Measurements from ENCODE around the gene CTNNA2. TPM values are rescaled to one million over a fixed set of nuclear protein-coding genes. Genes with fewer than 3 reads are reported as not detected.

Gene CTNNA2
- total RNA-seq, 1 experiment from 2014 or later = 5.5 TPM

- no peaks in the 10 kb centered on the region for H3K23me2 ChIP-seq (ENCODE audit: insufficient read length, low read depth, low read length, poor library complexity, severe bottlenecking)
These were observed 868.8 kb downstream of the CTNNA2 start for GRCh38 chr2:80381666-80382065.

More at GRCh38 chr2:80381666-80382065, 868.8 kb downstream of the CTNNA2 start:
- H3K4me3 Mint-ChIP-seq = no peak overlapping the region
- Histone ChIP-seq H3K23ac (ENCODE audit: insufficient read length, low read depth, low read length) (no peak overlapping the region), H2BK5ac (ENCODE audit: insufficient read length, low read length) (no peak overlapping the region), H3T11ph (ENCODE audit: low read length) (no peak overlapping the region), H3K9me3 (ENCODE audit: control insufficient read depth, low read depth, low read length) (no peaks in the 10 kb centered on the region), H3K4me2 (ENCODE audit: insufficient read depth, insufficient read length, low read length) (no peak overlapping the region), H3K14ac (ENCODE audit: insufficient read depth, low read length) (no peak overlapping the region), H2BK120ac (ENCODE audit: low read depth, low read length, poor library complexity, severe bottlenecking) (no peak overlapping the region), H3K4ac (ENCODE audit: low read depth, low read length) (no peak overlapping the region), H2BK12ac (ENCODE audit: insufficient read length, low read depth, low read length) (no peak overlapping the region), H2AK5ac (ENCODE audit: insufficient read length, low read length) (no peak overlapping the region), H3K9ac (ENCODE audit: extremely low read depth, insufficient read length, low read length) (no peak overlapping the region), H4K91ac (ENCODE audit: insufficient read length, low read depth, low read length) (no peak overlapping the region), H4K5ac (ENCODE audit: insufficient read length, low read depth, low read length) (no peak overlapping the region), H3K4me1 (ENCODE audit: insufficient read depth, low read length) (no peaks in the 10 kb centered on the region), H4K20me1 (ENCODE audit: control insufficient read depth, insufficient read depth, insufficient read length) (no peaks in the 10 kb centered on the region), H3K27ac (ENCODE audit: insufficient read length, low read depth, low read length) (no peak overlapping the region), H2BK15ac (ENCODE audit: low read depth, low read length) (no peak overlapping the region), H3K56ac (ENCODE audit: insufficient read length, low read depth, low read length) (no peak overlapping the region), H2AFZ (ENCODE audit: low read length) (no peak overlapping the region), H2BK20ac (ENCODE audit: low read depth, low read length, poor library complexity, severe bottlenecking) (no peak overlapping the region), H3K79me1 (ENCODE audit: insufficient read depth, low read depth, low read length, poor library complexity, severe bottlenecking) (no peaks in the 10 kb centered on the region), H3K18ac (ENCODE audit: insufficient read length, low read depth, low read length) (no peak overlapping the region), H3K27me3 (ENCODE audit: insufficient read depth, low read length) (no peaks in the 10 kb centered on the region), H3K79me2 (ENCODE audit: insufficient read depth, low read length) (no peaks in the 10 kb centered on the region), H4K8ac (replicated peaks; ENCODE audit: insufficient read length, low read depth, low read length) (no peak overlapping the region)
- H3K36me3 Mint-ChIP-seq (ENCODE audit: insufficient read depth in 1 of 3, low read depth in 3 of 3) = no peaks in the 10 kb centered on the region
- TF ChIP-seq CTCF (conservative IDR thresholded peaks at IDR 0.05) = no peak
- no peak overlapping the region for H3K27ac Mint-ChIP-seq
- H3K4me1 Mint-ChIP-seq = no peaks in the 10 kb centered on the region
- no peaks in the 10 kb centered on the region; the same call in 1 of the 2 replicates for H3K27me3 Mint-ChIP-seq (ENCODE audit: low read depth)
- no peaks in the 10 kb centered on the region for H3K9me3 Mint-ChIP-seq
- no peak for DNase-seq
- no CpG with 5 or more reads among the region's 3 CpGs for WGBS (ENCODE audit: extremely low coverage, insufficient read length, low lambda C conversion rate)

Data from H9 (cell line).